GM12891 (cell line): ENCODE results near the gene PRIMA1.

ENCODE experiments used
- DNase-seq: peaks from one replicate; pipeline ENCODE4 v3.0.0; 2011; ENCODE audit warnings: low spot score; ENCODE audit not compliant: insufficient read length
- FAIRE-seq: peaks from 2 replicates; lab custom pipeline; 2011; peaks lifted over from hg19 to GRCh38; lab: Jason Lieb, UNC
- PAX5 ChIP-seq: IDR thresholded peaks from 2 replicates; pipeline ENCODE4 v1.6.1; 2011; ENCODE audit warnings: low read length, moderate library complexity, mild to moderate bottlenecking; ENCODE audit not compliant: insufficient read depth, severe bottlenecking
- POLR2A ChIP-seq: IDR thresholded peaks from 2 replicates; pipeline ENCODE4 v1.6.1; 2011; ENCODE audit warnings: low read depth, low read length, control low read depth
- POLR2AphosphoS5 ChIP-seq: IDR thresholded peaks from 2 replicates; pipeline ENCODE4 v1.6.1; 2011; ENCODE audit warnings: low read depth, low read length, control low read depth
- POU2F2 ChIP-seq: IDR thresholded peaks from 2 replicates; pipeline ENCODE4 v1.6.1; 2011; ENCODE audit warnings: low read depth, mild to moderate bottlenecking, control low read depth, low read length, moderate library complexity
- SPI1 ChIP-seq: IDR thresholded peaks from 2 replicates; pipeline ENCODE4 v1.6.1; 2011; ENCODE audit warnings: low read depth, low read length, control low read depth
- TAF1 ChIP-seq: IDR thresholded peaks from 2 replicates; pipeline ENCODE4 v1.6.1; 2011; ENCODE audit warnings: low read depth, low read length, control low read depth

PRIMA1 gene

GRCh38 chr14:93785423-93785822 is 2.9 kb downstream of the PRIMA1 start:
- no peak for DNase-seq
- no peak for FAIRE-seq
- TF ChIP-seq SPI1 (no peak), TAF1 (no peak)

DNA sequence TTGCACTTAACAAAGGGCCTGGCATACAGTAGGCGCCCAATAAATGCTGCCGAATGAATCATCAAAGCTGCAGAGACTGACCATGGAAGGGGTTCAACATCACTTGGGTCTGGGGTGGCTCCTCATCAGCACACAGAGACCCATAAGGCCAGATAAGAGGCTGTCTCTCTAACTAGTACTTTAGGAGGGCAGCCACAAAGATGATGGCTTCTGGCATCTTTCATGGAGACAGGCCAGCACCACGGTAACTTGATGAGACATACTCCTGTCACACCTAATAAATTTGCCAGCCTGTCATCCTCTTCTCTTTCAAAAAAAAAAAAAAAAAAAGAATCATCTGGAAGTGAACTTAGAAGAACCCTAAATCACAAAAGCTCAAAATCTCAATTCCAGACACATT is 3.4 kb downstream of the PRIMA1 start:
- DNase-seq: no peak
- no peak for FAIRE-seq
- TF ChIP-seq POLR2A (no peak), POU2F2 (no peak), TAF1 (no peak), SPI1 (no peak), POLR2AphosphoS5 (no peak), PAX5 (no peak)

DNA sequence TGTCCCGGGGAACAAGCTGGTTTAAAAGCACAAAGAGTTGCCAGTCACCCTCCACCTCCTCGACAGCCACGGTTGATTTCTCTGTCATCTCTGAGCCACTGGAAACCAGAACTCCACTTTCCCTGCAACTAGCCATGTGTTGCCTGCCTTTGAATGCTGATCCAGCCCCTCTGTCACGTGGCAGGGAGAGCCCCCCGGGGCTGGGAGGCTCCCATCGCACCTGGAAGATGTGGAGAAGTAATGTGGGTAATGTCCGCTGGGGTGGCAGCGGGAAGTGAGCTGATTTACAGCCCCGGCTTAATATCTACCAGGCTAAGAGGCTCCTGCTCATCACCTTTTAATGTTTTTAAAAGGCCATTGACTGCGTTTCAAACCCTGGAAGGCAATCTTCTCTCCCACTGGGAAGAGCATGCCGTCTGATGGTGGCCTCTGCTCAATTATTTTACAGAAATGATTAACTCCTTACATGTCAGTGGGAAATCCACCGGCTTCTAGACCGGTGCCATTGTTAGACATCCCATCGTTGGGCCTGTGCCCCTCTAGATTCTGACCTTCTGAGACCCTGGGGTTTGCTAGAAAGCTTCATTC is 7.4 kb downstream of the PRIMA1 start:
- TF ChIP-seq POU2F2: no peak
- no peak for TF ChIP-seq POLR2AphosphoS5
- TF ChIP-seq TAF1: no peak
- no peak for TF ChIP-seq SPI1
- TF ChIP-seq POLR2A: no peak
- no peak for TF ChIP-seq PAX5
- FAIRE-seq (no peak), DNase-seq (no peak)

- TF ChIP-seq TAF1: no peak
- TF ChIP-seq POU2F2: no peak
- no peak for TF ChIP-seq POLR2AphosphoS5
- no peak for TF ChIP-seq SPI1
- no peak for TF ChIP-seq PAX5
- TF ChIP-seq POLR2A: no peak
- FAIRE-seq: no peak
- DNase-seq: no peak
These were observed 9.2 kb downstream of the PRIMA1 start for GRCh38 chr14:93778856-93779629.

DNA sequence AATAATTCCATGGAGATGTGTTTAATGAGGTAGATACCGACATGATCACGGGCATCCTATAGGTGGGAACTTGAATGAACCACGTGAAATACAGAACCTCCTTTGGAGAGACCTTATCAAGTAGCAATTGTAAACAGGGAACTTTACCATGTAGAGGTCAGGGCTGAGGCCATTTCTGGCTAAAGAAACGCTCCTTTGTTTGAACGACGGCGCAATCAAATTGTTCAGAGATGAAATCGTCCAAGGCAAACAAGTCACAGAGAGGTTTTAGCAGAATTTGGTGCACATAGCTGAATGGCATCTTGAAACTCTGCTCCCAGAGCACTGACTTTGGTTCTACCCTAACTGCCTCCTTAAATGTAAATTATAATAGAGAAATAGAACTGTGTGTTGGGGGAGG is 9.8 kb downstream of the PRIMA1 start:
- FAIRE-seq: no peak

DNA sequence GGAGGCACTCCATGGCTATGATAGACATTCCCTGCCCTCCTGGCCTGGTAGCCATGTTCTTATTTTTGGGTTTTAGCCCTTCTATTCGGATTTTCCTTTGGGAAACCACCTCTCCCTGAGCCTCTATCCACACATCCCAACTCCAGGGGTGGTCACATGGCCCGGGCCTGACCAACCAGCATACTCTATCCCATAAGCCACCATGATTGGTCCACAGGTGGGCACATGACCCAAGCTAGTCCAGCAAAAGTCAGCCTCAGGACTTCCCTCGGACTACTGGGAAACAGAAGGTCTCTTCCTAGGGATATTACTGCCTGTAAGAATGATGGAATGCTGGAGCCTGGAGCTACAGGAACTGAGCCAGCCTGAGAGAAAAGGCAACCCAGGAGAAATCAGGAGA is 12.5 kb downstream of the PRIMA1 start:
- TF ChIP-seq POLR2AphosphoS5 (no peak), SPI1 (no peak), TAF1 (no peak), POLR2A (no peak), POU2F2 (no peak), PAX5 (no peak)
- FAIRE-seq (no peak), DNase-seq (no peak)

More for the DNA sequence above, 9.8 kb downstream of the PRIMA1 start:
- TF ChIP-seq POLR2A (no peak), POU2F2 (no peak), SPI1 (no peak), TAF1 (no peak), POLR2AphosphoS5 (no peak), PAX5 (no peak)
- DNase-seq: no peak

DNA sequence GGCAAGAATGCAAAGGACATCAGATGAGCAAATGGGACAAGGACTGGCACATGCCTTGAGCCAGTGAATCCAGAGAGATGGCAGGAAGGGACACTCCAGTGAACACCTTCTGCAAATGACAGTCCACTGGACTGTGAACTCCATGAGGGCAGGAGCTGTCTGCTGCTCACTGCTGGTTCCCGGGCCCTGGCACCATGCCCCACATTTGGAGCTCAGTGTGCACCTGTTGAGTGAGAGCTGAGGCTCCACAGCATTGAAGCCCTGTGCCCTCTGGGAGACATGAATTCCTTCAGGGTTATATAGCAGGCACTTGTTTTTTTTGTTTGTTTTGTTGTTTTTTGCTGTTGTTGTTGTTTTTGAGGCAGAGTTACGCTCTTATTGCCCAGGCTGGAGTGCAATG is 13.1 kb downstream of the PRIMA1 start:
- DNase-seq (no peak), FAIRE-seq (no peak)
- TF ChIP-seq TAF1 (no peak), POLR2A (no peak), POLR2AphosphoS5 (no peak), POU2F2 (no peak), PAX5 (no peak), SPI1 (no peak)

DNA sequence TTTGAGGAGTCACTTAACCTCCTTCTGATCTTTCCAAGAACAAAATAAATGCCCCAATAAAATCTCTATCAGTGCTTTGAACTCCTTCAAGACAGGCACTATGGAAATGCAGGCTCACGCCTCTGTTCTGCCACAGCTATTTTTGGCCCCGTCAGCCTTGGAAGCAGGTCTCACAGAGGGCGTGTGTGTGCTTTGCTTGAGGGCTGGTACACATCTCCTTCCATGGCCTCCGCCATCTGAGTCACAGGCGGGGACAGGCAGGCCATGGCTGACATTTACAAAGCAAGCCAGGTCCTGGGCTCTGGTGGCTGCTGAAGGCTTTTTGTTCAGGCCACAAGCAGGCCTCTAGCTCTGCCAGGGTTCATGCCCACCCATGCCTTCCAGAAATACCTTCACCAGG is 16.0 kb downstream of the PRIMA1 start:
- DNase-seq: no peak
- TF ChIP-seq POLR2AphosphoS5 (no peak), POU2F2 (no peak), TAF1 (no peak)
- no peak for FAIRE-seq

DNA sequence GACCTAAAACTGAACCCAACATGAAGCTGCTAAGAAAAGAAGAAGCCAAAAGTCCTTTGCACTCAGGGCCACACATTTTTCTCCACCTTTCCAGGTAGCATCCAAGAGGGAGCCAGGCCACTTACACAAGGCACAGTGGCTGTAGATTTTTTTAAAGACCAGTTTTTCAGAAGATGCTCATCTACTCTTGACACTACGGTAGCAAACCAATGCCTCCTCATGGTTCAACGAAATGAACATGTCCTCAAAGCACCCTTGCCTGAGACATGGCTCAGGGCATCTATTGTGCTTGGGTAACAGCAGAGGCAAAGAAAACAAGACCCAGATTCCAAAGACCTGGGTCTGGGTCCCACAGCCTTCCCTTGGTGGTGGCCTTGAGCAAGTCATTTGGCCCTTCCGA is 22.3 kb downstream of the PRIMA1 start:
- DNase-seq (no peak), FAIRE-seq (no peak)

More for the DNA sequence above, 22.3 kb downstream of the PRIMA1 start:
- TF ChIP-seq POU2F2: no peak
- TF ChIP-seq SPI1: no peak
- TF ChIP-seq PAX5: no peak
- no peak for TF ChIP-seq POLR2A
- no peak for TF ChIP-seq TAF1
- TF ChIP-seq POLR2AphosphoS5: no peak
